ENCODE results near the gene NR2F2. TPM values are rescaled to one million over a fixed set of nuclear protein-coding genes. Genes with fewer than 3 reads are reported as not detected.

NR2F2 gene
- total RNA-seq, 5 donors from 2014 or later (not counting 1 experiment from before 2014, with no cell fraction given), result 0.32 to 0.53 (median 0.38) TPM; not detected in 2

DNA sequence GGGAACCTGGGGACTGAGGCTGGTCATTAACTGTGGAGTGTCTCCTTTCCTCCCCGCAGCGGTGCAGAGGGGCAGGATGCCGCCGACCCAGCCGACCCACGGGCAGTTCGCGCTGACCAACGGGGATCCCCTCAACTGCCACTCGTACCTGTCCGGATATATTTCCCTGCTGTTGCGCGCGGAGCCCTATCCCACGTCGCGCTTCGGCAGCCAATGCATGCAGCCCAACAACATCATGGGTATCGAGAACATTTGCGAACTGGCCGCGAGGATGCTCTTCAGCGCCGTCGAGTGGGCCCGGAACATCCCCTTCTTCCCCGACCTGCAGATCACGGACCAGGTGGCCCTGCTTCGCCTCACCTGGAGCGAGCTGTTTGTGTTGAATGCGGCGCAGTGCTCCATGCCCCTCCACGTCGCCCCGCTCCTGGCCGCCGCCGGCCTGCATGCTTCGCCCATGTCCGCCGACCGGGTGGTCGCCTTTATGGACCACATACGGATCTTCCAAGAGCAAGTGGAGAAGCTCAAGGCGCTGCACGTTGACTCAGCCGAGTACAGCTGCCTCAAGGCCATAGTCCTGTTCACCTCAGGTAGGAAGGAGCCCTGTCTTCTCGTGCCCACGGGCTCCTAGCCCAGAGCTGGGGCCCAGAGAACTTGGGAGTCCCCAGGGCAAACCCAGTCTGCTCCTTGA, 3.7 kb downstream of the NR2F2 start:
- Mint-ChIP-seq H3K4me1 (peaks cover 22 to 27% (median 24%) of the 10 kb centered on the region in 3 donors), H3K9me3 (peaks cover 0 to 7% (median 0%) of the 10 kb centered on the region in 3 donors), H3K27me3 (peaks cover 59 to 81% of the 10 kb centered on the region in 2 donors), H3K36me3 (no peaks in the 10 kb centered on the region), H3K27ac (no peak overlapping the region), H3K4me3 (peak overlapping the region in 1 of 3 donors; percentile 73)
- Histone ChIP-seq H3K9me3 (no peaks in the 10 kb centered on the region), H3K4me1 (ENCODE audit: control insufficient read depth in 1 of 2, extremely low read depth in 1 of 2, insufficient read depth in 2 of 2, low read length in 2 of 2) (peaks cover 5 to 33% of the 10 kb centered on the region in 2 experiments), H3K27ac (ENCODE audit: low read length) (no peak overlapping the region), H3K27me3 (replicated peaks in 1 of 2; ENCODE audit: control insufficient read depth in 2 of 2, extremely low read depth in 1 of 2, insufficient read depth in 2 of 2, low read length in 1 of 2) (peaks cover 29 to 63% of the 10 kb centered on the region in 2 experiments), H3K36me3 (ENCODE audit: control insufficient read depth in 2 of 2, extremely low read depth in 1 of 2, insufficient read depth in 1 of 2, low read length in 1 of 2) (no peaks in the 10 kb centered on the region), H3K4me3 (ENCODE audit: control insufficient read depth in 1 of 2, extremely low read depth in 1 of 2, low read length in 1 of 2) (peak overlapping the region in 1 of 2 donors; percentile 15)
- 27% methylated on average over 48 of the region's 49 CpGs for WGBS (ENCODE audit: insufficient coverage)
- ChIA-PET POLR2A (no interaction called here), CTCF (no interaction called here)
- no peak for DNase-seq
- ATAC-seq (replicated peaks in 1 of 4), result no peak

DNA sequence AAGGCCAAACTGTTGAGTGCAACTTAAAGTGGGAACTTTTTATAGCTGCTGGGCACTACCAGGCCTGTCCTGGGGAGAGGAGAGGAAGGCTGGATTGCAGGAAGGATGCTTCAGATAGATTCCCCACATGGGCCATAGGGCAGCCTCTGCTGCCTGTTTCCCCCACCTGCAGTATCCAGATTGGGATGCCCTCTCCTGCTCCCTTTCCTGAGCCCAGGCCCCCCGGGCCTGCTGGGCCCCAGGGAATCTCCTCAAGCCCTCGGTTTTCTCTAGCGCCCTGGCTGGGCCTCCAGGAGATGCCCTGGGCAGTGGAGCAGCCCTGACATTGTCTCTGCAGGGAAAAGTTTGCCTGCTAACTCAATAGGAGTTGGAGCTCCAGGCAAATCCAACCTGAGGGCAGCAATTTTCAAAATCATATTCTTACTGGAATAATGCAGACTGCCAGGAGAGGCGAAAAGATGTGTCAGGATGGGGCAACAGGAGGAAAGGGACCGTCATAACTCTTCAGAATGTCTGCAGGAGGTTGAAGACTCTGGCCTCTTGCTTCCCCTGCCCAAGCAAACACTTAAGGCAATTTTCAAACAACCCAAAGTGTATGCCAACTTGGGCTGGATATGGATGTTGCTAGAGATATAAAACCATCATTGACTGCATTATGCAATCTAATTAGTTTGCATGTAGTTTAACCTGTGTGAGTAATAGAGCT, 4.4 kb downstream of the NR2F2 start:
- ATAC-seq (replicated peaks in 1 of 4) (no peak), DNase-seq (no peak)
- Mint-ChIP-seq H3K36me3 (no peaks in the 10 kb centered on the region), H3K4me1 (peaks cover 18 to 22% (median 19%) of the 10 kb centered on the region in 3 donors), H3K27me3 (peaks cover 59 to 80% of the 10 kb centered on the region in 2 donors), H3K27ac (no peak overlapping the region), H3K9me3 (peaks cover 0 to 3% (median 0%) of the 10 kb centered on the region in 3 donors), H3K4me3 (no peak overlapping the region)
- H3K4me3 ChIP-seq (ENCODE audit: control insufficient read depth in 1 of 2, extremely low read depth in 1 of 2, low read length in 1 of 2), result no peak overlapping the region
- peaks cover 25 to 58% of the 10 kb centered on the region in 2 experiments for H3K27me3 ChIP-seq (replicated peaks in 1 of 2; ENCODE audit: control insufficient read depth in 2 of 2, extremely low read depth in 1 of 2, insufficient read depth in 2 of 2, low read length in 1 of 2)
- no peaks in the 10 kb centered on the region for H3K36me3 ChIP-seq (ENCODE audit: control insufficient read depth in 2 of 2, extremely low read depth in 1 of 2, insufficient read depth in 1 of 2, low read length in 1 of 2)
- WGBS (ENCODE audit: insufficient coverage), result 45% methylated on average over 3 of the region's 5 CpGs
- ChIA-PET CTCF (interaction anchor here in 1 of 2 donors (0.5 kb wide), 1 partner anchor 14 kb away, joined by 4 read pairs; no protein-coding TSS in a partner anchor), POLR2A (no interaction called here)
- H3K27ac ChIP-seq (ENCODE audit: low read length), result no peak overlapping the region
- H3K4me1 ChIP-seq (ENCODE audit: control insufficient read depth in 1 of 2, extremely low read depth in 1 of 2, insufficient read depth in 2 of 2, low read length in 2 of 2), result peaks cover 5 to 31% of the 10 kb centered on the region in 2 experiments
- no peaks in the 10 kb centered on the region for H3K9me3 ChIP-seq

DNA sequence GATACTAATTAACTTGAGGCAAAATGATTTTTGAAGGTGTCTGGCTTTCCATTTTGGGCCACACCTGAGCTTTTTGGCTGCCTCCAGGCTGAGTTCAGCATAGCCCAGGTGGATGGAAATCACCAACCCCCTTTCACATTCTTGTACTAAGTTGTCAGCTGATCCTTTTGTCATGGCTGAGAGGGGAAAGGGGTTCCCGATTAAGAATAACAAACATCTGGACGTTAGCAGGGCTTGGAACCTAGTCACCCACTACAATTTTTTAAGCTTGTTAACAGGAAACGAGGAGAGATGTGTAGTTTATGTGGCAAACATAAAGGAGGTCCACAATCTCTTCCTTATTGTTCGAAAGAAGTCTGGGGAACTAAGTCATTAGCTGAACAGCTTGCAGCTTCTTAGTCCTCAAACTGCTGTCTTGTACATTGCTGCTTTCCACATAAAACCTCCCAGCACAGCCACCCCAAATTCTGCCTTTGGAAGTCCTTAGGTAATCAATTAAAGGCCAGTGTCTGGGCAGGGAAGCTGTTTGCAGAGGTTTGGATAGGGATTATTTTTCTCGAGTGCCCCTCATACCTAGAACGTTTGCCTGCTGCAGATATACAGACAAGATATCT, 5.0 kb downstream of the NR2F2 start:
- Histone ChIP-seq H3K4me3 (ENCODE audit: control insufficient read depth in 1 of 2, extremely low read depth in 1 of 2, low read length in 1 of 2) (no peak overlapping the region), H3K9me3 (no peaks in the 10 kb centered on the region), H3K36me3 (ENCODE audit: control insufficient read depth in 2 of 2, extremely low read depth in 1 of 2, insufficient read depth in 1 of 2, low read length in 1 of 2) (no peaks in the 10 kb centered on the region), H3K27me3 (replicated peaks in 1 of 2; ENCODE audit: control insufficient read depth in 2 of 2, extremely low read depth in 1 of 2, insufficient read depth in 2 of 2, low read length in 1 of 2) (peaks cover 22 to 56% of the 10 kb centered on the region in 2 experiments), H3K27ac (ENCODE audit: low read length) (no peak overlapping the region), H3K4me1 (ENCODE audit: control insufficient read depth in 1 of 2, extremely low read depth in 1 of 2, insufficient read depth in 2 of 2, low read length in 2 of 2) (peaks cover 5 to 28% of the 10 kb centered on the region in 2 experiments)
- CTCF ChIA-PET, result interaction anchor here in 1 of 2 donors (0.5 kb wide), 1 partner anchor 14 kb away, joined by 4 read pairs; no protein-coding TSS in a partner anchor
- POLR2A ChIA-PET, result no interaction called here
- Mint-ChIP-seq H3K4me1 (peaks cover 14 to 22% (median 19%) of the 10 kb centered on the region in 3 donors), H3K36me3 (no peaks in the 10 kb centered on the region), H3K27me3 (peaks cover 63 to 84% of the 10 kb centered on the region in 2 donors), H3K27ac (no peak overlapping the region), H3K9me3 (peaks cover 0 to 3% (median 0%) of the 10 kb centered on the region in 3 donors), H3K4me3 (no peak overlapping the region)
- DNase-seq, result no peak
- no CpG with 5 or more reads among the region's 6 CpGs for WGBS (ENCODE audit: insufficient coverage)
- ATAC-seq (replicated peaks in 1 of 4), result no peak

DNA sequence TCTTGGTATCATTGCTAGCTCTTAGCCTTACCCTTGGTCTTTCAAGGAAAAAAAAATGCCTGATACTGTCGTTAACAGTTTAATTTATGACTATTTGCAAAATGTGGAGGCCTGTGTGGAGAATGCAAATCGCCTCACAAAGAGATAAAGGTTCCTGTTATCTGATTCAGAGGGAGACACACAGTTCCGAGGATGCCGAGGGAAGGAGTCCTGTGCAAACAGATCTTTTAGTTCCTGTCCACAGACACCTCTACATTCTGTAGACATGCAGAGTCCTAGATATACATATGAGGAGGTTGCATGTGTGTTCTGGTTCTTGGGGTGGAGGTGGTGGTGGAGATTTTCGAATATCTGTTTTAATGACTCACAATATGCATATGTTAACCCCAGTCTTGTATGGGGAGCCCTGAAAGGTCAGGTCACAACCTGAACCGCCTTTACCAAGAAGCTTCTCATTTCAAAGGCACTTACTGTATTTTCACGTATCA, 5.7 kb downstream of the NR2F2 start:
- Mint-ChIP-seq H3K9me3 (peaks cover 0 to 3% (median 0%) of the 10 kb centered on the region in 3 donors), H3K4me3 (no peak overlapping the region), H3K27ac (no peak overlapping the region), H3K36me3 (no peaks in the 10 kb centered on the region), H3K27me3 (peaks cover 61 to 84% of the 10 kb centered on the region in 2 donors), H3K4me1 (peaks cover 9 to 19% (median 15%) of the 10 kb centered on the region in 3 donors)
- peaks cover 22 to 59% of the 10 kb centered on the region in 2 experiments for H3K27me3 ChIP-seq (replicated peaks in 1 of 2; ENCODE audit: control insufficient read depth in 2 of 2, extremely low read depth in 1 of 2, insufficient read depth in 2 of 2, low read length in 1 of 2)
- CTCF ChIA-PET, result no interaction called here
- H3K36me3 ChIP-seq (ENCODE audit: control insufficient read depth in 2 of 2, extremely low read depth in 1 of 2, insufficient read depth in 1 of 2, low read length in 1 of 2), result no peaks in the 10 kb centered on the region
- no peaks in the 10 kb centered on the region for H3K9me3 ChIP-seq
- no peak overlapping the region for H3K4me3 ChIP-seq (ENCODE audit: control insufficient read depth in 1 of 2, extremely low read depth in 1 of 2, low read length in 1 of 2)
- POLR2A ChIA-PET, result no interaction called here
- no peak overlapping the region for H3K27ac ChIP-seq (ENCODE audit: low read length)
- peaks cover 5 to 31% of the 10 kb centered on the region in 2 experiments for H3K4me1 ChIP-seq (ENCODE audit: control insufficient read depth in 1 of 2, extremely low read depth in 1 of 2, insufficient read depth in 2 of 2, low read length in 2 of 2)
- WGBS (ENCODE audit: insufficient coverage), result no CpG with 5 or more reads among the region's 7 CpGs
- no peak for DNase-seq
- no peak for ATAC-seq (replicated peaks in 1 of 4)

DNA sequence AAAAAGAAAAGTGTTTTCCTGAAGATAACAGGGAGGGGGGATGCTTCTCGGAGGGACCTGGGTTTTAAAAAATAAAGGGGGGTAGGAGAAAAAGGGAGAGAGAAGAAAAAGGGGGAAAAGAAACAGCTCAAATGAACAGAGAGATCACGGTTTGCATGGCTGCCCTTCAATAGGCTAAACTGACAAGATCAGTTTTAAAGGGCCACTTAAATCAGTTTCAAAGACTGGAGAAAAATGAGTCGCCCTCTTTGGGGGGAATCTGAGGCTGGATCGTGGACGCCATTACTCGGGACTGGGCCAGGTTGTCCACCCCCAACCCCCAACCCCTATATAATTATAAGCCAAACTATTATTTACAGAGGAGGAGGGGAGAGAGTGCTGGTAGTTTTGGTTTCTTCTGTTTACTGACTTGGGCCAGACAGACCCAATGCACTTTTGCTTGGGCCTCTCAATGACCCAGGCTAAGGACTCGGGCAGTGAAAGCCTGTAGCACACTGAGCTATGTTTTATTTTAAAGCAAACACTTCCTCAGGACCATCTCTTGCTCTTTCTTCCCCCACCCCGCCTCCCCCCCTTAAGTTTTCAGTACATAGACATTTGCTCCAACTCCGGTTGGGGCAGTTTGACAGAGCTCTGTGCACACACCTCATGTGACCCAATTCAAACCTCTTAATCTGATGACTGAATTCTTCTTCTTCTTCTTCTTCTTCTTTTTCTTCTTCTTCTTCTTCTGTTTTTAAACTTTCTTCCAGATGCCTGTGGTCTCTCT, 6.3 kb downstream of the NR2F2 start:
- DNase-seq (no peak), ATAC-seq (replicated peaks in 1 of 4) (no peak)
- Histone ChIP-seq H3K4me1 (ENCODE audit: control insufficient read depth in 1 of 2, extremely low read depth in 1 of 2, insufficient read depth in 2 of 2, low read length in 2 of 2) (peaks cover 5 to 29% of the 10 kb centered on the region in 2 experiments), H3K4me3 (ENCODE audit: control insufficient read depth in 1 of 2, extremely low read depth in 1 of 2, low read length in 1 of 2) (no peak overlapping the region), H3K9me3 (no peaks in the 10 kb centered on the region), H3K36me3 (ENCODE audit: control insufficient read depth in 2 of 2, extremely low read depth in 1 of 2, insufficient read depth in 1 of 2, low read length in 1 of 2) (no peaks in the 10 kb centered on the region), H3K27me3 (replicated peaks in 1 of 2; ENCODE audit: control insufficient read depth in 2 of 2, extremely low read depth in 1 of 2, insufficient read depth in 2 of 2, low read length in 1 of 2) (peaks cover 22 to 60% of the 10 kb centered on the region in 2 experiments), H3K27ac (ENCODE audit: low read length) (no peak overlapping the region)
- ChIA-PET POLR2A (interaction anchor here in 1 of 2 donors (0.6 kb wide), 1 partner anchor 1406 kb away, joined by 5 read pairs; no protein-coding TSS in a partner anchor), CTCF (interaction anchor here in 1 of 2 donors (0.7 kb wide), 1 partner anchor 8 kb away, joined by 4 read pairs; no protein-coding TSS in a partner anchor)
- WGBS (ENCODE audit: insufficient coverage), result 14% methylated on average over 5 of the region's 9 CpGs
- H3K36me3 Mint-ChIP-seq, result no peaks in the 10 kb centered on the region
- no peak overlapping the region for H3K27ac Mint-ChIP-seq
- peaks cover 66 to 85% of the 10 kb centered on the region in 2 donors for H3K27me3 Mint-ChIP-seq
- H3K9me3 Mint-ChIP-seq, result peaks cover 0 to 3% (median 0%) of the 10 kb centered on the region in 3 donors
- no peak overlapping the region for H3K4me3 Mint-ChIP-seq
- peaks cover 14 to 17% (median 14%) of the 10 kb centered on the region in 3 donors for H3K4me1 Mint-ChIP-seq

Measured in T-cell (primary cell).